SK-N-SH treated with all-trans-retinoic acid at 6 μM for 48 hours (cell line): ENCODE measurements around the gene NOXO1.

Source experiments
- BACH2 ChIP-seq: fragments of 250-450 bp; sonication (Bioruptor Pico); IDR thresholded peaks from 2 replicates; pipeline ENCODE4 v1.9.0; 2021; ENCODE audit warnings: mild to moderate bottlenecking, borderline replicate concordance
- ISL1 ChIP-seq: fragments of 250-450 bp; sonication (Bioruptor Pico); IDR thresholded peaks from 2 replicates; pipeline ENCODE4 v2.1.2; 2022; ENCODE audit warnings: mild to moderate bottlenecking, moderate library complexity
- OSR1 ChIP-seq: fragments of 250-450 bp; sonication (Bioruptor Pico); IDR thresholded peaks from 2 replicates; pipeline ENCODE4 v1.8.0; 2022; ENCODE audit warnings: moderate library complexity, mild to moderate bottlenecking, inconsistent platforms
- PATZ1 ChIP-seq: fragments of 250-450 bp; sonication (Bioruptor Pico); IDR thresholded peaks from 2 replicates; pipeline ENCODE4 v1.8.0; 2020; ENCODE audit warnings: mild to moderate bottlenecking, moderate library complexity, borderline replicate concordance
- RARB ChIP-seq: fragments of 250-450 bp; sonication (Bioruptor Pico); IDR thresholded peaks from 2 replicates; pipeline ENCODE4 v1.8.0; 2021; ENCODE audit warnings: mild to moderate bottlenecking, moderate library complexity
- TCF4 ChIP-seq: fragments of 250-450 bp; sonication (Bioruptor Pico); IDR thresholded peaks from 2 replicates; pipeline ENCODE4 v1.8.0; 2021; ENCODE audit warnings: mild to moderate bottlenecking, moderate library complexity, borderline replicate concordance
- ZFP3 ChIP-seq: fragments of 250-450 bp; sonication (Bioruptor Pico); IDR thresholded peaks from 2 replicates; pipeline ENCODE4 v1.5.0; 2020; ENCODE audit warnings: mild to moderate bottlenecking, moderate library complexity
- ZFP30 ChIP-seq: fragments of 450-650 bp; formaldehyde crosslinking; IDR thresholded peaks from 2 replicates; pipeline ENCODE4 v1.5.0; 2022; ENCODE audit warnings: mild to moderate bottlenecking, moderate library complexity
- ZNF70 ChIP-seq: fragments of 450-650 bp; formaldehyde crosslinking; IDR thresholded peaks from 2 replicates; pipeline ENCODE4 v1.5.0; 2020; ENCODE audit warnings: mild to moderate bottlenecking, moderate library complexity

- TF ChIP-seq ZFP3 (CRISPR knock-in tag) (no peak), ZFP30 (CRISPR knock-in tag) (no peak), ISL1 (CRISPR knock-in tag) (no peak), BACH2 (CRISPR knock-in tag) (no peak), OSR1 (CRISPR knock-in tag) (no peak), PATZ1 (no peak), ZNF70 (no peak), RARB (CRISPR knock-in tag) (no peak), TCF4 (CRISPR knock-in tag) (no peak)
Measured at GRCh38 chr16:1961651-1962067, 19.6 kb downstream of the NOXO1 start.
